Embryonic facial prominence (tissue), 1 donor: ENCODE results near the gene CORO2B.
"Not testable (repeated sequence)": the region's sequence is repeated elsewhere in the genome, so short reads cannot be mapped to it uniquely, and the experiment has no call there.

ENCODE experiments used
- DNase-seq: peaks from one replicate; pipeline ENCODE4 v3.0.0-alpha.2; 2016; ENCODE audit errors: extremely low spot score

CORO2B gene

DNA sequence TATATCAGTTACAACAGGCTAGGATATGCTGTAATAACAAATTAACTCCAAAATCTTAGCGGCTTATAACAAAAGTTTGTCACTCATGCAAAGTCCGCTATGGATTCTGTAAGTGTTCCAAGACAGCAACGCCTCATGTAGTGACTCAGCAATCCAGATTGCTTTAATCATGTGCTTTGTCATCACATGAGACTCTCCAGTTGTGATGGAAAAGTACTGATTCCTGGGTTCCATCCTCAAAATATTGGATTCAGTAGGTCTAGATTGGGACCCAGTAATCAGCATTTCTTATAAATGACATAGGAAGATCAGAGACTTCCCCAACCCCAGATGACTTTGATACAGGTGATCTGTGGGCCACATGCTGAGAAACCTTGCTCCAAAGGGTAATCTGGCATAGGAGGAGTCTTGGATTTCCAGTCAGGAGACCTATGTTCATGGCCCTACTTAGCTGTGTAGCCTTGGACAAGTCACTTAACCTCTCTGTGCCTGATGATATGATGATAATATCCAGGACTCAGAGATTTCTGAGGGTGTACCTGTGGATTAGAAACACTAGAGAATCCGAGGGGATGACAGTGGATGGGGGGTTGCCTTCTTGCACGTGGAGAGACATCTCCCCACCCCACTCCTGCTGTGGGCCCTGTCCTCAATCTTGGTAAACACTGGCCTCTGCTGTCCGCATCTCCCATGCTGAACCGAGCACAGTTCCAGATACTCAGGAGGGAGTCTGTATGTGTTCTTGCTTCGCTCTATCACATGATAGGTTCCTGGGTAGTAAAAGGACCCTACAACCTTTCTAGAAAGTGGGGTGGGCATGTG lies 65.5 kb downstream of the CORO2B start:
- DNase-seq: no peak

DNA sequence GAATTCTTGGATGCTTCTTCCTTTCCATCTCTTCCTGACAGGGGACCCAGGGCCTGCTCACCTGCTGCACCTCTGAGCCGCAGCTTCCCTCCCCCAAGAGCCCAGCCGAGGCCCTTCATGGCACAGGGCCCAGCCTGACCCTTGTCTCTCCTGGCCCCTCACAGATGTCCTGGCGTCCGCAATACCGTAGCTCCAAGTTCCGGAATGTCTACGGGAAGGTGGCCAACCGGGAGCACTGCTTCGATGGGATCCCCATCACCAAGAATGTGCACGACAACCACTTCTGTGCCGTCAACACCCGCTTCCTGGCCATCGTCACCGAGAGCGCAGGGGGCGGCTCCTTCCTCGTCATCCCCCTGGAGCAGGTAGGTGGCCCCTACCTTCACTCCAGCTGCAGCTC lies 66.2 kb downstream of the CORO2B start:
- no peak for DNase-seq

DNA sequence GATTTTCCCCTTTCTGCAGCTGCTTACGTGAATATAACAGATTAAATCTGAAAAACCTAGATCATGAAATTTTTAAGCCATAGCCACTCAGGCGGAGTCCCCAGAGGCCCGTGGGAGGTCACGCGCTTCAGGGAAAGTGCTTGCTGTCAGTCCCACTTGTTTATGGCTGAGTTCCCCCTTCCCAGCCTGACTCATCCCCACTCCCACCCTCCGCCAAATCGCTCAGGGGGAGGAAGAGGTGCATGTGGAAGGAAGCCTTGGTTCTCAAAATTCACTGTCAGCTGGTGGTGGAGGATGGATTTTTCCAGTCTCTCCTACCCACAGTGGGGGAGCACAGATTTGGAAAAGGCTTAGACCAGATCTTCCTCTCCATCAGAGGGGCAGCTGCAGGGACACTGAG lies 67.4 kb downstream of the CORO2B start:
- no peak for DNase-seq

DNA sequence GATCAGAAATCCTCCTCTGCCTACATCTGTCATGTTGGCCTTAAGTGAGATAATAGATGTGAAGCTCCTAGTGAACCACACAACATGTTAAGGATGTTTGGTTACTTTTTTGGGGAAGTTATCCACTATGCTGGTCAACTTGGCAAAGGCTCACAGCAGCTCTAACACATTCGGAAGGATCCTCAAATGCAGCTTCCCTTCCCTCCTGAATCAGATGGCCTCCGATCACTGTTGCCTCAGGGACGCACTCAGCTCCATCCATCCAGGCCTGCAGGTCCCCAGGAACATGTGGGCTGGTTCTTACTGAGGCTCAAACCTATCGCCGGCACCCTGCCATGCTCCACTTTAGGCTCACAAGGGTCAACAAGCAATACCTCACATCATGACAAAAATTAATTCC lies 67.9 kb downstream of the CORO2B start:
- DNase-seq: no peak

DNA sequence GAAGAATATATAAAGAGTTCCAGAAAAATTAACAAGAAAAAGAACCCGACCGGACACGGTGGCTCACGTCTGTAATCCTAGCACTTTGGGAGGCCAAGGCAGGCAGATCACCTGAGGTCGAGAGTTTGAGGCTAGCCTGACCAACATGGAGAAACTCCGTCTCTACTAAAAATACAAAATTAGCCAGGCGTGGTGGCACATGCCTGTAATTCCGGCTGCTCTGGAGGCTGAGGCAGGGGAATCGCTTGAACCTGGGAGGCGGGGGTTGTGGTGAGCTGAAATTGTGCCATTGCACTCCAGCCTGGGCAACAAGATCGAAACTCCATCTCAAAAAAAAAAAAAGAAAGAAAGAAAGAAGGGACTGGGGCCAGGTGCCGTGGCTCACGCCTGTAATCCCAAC lies 68.6 kb downstream of the CORO2B start:
- not testable (repeated sequence) for DNase-seq

DNA sequence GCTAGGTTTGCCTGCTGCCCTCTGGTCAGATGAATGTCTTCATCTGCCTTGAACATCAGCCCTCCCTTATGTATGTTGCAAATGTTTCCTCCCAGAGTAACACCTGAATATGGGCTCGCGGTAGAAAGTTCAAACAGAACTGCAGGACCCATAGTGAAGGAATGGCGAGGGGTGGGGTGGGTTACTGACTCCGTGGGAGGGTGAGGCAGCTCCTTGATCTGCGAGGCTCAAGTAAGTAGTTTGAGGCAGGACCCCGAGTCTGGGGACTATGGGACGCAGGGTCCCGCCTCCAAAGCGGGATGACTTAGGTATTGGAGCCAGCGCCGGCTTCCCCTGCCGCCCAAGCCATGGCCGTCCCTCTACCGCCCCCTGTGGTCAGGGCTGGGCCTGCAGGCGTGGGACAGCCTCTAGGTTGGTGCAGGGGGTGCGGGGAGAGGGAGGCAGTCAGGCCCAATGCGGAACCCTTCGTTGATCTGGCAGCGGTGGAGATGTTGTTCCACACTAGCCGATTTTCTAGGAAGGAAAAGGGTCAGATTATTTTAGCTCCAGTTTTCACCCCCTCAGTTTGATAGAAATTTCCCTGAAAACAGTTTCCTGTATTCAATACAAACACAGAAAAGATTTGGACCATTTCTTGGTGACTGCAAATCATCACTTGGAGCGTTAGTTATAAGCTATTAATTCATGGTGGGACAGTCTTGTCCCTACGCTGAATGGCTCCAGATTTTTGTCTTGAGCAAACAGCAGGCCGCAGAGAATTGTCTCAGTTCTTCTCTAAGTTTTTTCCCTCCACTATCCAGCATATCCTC lies 72.3 kb downstream of the CORO2B start:
- DNase-seq: no peak

DNA sequence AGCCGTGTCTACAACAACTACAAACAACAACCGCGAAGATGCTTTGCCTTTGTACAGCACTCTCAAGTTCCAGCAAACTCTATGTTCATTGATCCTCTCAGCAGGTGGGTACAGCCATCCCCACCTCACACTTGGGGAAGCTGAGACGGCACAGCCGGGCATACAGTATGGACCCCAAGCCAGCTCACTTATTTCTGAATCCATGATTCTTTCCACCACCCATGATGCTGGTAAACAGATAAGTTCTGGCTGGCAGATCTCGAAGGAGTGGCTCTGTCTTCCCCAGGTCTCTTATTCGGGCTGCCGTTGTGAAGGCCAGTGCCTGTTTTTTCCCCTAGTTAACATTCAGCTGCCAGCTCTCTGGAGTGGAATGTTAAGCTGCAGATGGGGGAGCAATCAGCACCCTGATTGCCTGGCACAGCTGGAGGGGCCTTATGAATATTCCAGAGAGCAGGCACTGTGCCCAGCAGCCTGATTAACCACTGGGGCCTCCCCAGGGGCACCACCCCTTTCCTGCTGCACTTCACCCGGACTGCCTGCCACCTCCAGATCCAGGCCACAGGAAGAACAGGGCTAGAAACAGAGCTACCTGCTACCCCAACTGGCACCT lies 73.2 kb downstream of the CORO2B start:
- DNase-seq: no peak

DNA sequence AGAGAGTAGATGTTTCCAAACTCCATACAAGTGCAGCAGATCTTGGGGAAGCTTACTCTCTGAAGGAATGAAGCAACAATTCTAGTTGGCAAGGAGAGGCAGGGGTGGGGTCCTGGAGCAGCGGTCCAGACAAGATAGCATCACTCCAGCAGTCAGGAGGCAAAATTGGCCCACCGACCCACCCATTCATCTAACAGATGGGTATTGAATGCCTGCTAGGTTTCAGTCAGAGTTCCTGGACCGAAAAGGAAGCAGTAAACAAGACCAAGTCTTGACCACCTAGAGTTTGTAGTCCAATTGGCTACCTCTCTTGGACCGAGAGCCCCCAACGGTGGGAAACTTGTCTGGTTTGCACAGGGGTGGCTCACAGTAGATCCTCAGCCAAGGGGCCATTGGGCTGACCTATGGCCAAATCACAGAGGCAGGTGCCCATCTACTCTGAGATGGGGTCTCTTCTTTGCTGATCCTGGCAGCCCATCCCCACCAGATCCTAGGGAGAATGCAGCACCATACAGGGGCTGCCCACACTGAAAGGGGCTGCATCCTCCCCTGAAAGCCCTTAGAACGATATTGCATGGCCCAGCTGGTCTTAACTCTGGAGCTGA lies 74.3 kb downstream of the CORO2B start:
- no peak for DNase-seq

DNA sequence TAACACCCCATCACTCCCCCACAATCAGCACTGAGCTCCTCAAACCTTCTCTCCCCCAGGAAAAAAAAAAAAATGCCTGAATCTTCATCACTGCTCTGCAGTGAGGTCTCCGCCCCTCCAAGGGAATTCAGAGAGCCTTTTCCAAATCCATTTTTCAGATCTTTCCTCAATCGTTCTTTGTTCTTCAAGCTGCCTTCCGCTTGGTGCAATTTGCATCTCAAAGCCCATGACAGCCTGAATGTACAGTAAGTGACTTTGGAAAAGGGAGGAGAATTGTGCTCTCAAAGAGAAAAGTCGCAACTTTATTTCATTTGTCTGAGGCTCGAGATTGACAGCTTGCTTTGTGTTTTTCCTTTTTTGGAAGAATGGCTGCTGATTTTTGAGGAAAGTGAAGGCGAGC lies 75.0 kb downstream of the CORO2B start:
- DNase-seq: no peak

DNA sequence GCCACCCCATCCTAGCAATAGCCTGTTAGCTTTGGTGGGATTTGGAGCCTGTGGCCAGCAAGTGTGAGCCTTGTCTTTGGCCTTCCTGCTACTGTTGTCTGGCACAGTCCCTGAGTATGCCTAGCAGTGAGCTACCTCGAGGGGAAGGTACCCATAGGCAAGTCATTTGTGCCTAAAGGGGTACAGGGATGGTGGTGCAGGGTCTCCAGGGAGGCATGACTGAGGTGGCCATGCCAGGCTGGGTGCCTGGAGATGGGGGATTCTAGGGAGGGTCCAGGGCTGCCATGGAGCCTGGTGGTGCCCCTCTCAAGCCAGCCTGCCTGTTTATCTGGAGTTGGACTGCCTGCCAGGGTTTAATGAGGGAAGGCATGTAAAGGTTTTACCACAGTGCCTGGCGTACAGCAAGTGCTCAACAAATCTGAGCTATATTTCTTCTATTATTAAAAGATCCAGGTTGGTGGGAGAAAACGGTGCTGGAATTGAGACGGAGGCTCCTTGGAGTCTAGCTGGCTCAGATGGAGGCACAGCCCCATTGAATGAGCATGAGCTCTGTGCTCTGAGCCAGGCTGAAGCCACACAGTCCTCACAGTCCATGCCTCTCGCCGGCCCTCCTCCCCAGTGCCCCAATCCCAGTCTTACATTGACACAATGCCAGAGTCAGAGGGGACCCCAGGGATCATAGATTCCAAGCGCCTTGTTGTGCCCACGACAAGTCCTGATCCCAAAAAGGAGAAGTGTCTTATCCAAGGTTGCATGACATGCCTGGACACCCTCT lies 76.2 kb downstream of the CORO2B start:
- no peak for DNase-seq

DNA sequence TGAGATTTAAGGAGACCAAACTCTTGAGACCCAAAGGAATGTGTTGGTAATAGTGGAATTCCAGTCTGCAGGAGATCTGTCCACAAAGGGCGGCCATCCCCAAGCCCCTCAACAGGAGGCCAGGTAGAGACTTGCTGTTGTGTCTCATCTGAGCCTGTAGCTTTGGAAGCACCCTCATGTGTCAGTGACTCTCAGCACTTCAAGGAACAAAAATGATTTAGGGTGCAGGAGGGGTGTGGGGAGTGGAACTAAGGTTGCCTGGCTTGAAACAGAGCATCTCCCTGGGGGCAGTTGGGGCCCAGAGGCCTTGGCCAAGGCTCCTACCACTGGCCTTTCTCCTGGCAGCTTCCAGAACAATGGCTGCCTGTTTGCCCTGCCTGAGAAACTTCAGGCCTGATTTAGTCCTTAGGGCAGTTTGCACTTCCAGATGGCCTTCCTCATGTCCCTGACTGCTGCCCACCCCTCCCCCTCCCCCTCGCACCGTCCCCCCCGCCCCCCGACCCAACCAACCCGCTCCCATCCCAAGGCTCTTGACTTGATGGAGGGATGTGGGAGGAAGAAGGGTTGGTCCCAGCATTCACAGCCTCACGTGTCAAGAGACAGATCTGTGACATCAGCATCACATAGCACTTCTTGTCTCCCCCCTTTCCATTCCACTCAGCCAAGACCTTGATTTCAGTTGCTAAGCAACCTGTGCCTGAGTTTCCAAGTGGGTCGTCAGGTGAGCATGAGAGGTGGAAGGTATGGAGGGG lies 77.1 kb downstream of the CORO2B start:
- DNase-seq: no peak

DNA sequence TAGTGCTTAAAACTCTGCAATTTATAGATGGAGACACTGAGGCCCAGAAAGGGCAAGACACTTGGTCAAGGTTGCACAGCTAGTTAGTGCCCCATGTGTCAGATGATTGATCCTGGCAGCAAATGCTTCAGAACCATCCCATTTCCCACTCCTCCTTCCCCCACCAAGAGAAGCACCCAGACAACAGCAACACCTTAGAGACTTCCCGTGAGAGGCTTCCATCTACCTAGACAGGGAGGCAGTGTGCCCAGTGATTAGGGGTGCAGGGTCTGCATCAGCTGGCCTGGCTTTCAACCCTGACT lies 77.6 kb downstream of the CORO2B start:
- DNase-seq: no peak

DNA sequence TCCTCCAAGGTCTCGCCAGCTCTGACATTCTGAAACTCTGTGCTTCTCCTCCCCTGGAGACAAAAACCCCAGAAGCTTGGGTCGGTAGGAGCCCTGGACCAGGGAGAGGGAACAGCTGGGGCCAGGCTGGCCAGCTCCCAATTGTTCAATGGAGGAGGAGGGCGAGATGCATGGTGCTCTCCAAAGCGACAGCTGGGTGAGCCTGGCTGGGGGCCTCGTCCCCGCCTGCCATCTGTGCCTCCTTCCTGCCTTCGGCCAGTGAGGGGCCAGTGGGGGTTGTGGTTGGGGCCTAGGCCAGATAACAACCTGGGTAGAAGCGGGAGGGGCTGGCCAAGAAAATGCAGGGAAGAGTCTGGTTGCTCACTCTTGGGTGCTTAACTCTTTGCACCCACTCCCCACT lies 79.4 kb downstream of the CORO2B start:
- no peak for DNase-seq

DNA sequence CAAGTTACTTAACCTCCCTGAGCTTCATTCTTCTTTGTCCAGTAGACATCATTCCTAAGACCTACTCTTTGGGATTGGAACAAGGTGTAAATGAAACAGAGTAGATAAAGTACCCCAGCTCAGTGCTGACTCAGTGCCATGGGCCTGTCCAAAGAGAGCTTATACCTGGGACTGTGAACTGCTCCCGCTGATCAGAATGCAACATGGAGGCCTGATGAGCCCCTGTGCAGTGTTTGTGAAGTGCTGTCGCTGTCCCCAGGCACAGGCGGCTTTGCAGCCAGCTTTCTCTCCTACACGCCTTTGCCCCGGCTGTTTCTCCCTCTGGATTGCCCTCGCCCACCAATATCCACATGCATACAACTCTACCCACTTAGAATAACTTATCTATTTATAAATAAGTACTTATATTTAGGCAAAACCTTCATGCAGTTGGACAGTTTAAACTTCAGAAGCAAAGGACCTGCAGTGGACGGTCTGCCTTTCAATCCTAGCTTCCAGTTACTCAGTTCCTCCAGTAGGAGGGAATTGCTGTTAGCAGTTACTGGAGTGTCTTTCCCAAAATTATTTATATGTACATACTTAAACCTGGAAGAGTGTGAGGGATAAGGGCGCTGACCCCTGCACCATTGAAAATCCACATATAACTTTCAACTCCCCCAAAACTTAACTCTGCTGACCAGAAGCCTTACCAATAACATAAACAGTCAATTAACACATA lies 80.0 kb downstream of the CORO2B start:
- no peak for DNase-seq

DNA sequence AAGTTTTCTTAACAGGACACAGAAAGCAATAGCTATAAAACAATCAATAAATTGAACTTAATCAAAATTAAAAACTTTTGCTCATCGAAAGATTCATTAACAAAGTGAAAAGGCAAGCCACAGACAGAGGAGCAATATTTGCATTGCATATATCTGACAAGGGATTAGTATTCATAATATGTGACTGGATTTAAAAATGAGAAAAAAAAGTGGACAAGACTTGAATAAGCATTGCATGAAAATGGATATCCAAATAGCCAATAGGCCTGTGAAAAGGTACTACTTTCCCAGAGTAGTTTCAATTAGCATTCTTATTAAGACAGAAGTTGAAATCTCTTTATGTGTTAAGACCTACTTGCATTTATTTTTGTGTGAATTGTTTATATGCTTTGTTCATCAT lies 84.7 kb downstream of the CORO2B start:
- no peak for DNase-seq

DNA sequence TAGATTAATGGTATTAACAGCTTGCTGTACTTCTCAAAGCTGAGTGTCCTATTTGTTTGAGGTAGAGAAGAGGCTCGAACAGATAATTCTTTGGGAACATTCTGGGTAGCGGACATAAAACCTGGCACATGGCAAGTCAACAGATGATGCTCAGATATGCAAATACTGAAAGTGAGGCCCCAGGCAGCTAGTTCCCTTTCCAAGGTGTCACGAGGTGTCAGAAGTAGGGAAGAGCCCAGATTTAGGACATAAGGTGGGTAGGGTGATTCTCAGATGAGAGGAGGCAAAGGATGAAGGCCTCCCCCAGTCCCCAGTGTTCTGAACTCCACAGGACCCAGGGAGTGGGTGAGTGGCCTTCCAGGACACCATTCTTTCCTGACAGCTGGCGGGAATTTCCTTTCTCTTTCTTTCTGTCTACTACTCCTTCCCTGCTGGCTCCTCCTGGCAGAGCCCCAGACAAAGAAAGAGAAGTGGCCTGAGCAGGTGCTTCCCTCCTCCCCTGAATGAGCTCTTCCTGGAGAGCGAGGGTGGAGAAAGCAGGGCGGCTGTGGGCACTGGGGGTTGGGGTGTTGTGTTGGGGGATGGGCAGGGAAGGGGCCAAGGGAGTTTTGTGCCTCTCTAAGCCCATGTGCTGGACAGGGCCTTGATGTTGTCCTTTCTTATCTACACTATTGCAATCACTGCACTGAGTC lies 87.5 kb downstream of the CORO2B start:
- DNase-seq: no peak

DNA sequence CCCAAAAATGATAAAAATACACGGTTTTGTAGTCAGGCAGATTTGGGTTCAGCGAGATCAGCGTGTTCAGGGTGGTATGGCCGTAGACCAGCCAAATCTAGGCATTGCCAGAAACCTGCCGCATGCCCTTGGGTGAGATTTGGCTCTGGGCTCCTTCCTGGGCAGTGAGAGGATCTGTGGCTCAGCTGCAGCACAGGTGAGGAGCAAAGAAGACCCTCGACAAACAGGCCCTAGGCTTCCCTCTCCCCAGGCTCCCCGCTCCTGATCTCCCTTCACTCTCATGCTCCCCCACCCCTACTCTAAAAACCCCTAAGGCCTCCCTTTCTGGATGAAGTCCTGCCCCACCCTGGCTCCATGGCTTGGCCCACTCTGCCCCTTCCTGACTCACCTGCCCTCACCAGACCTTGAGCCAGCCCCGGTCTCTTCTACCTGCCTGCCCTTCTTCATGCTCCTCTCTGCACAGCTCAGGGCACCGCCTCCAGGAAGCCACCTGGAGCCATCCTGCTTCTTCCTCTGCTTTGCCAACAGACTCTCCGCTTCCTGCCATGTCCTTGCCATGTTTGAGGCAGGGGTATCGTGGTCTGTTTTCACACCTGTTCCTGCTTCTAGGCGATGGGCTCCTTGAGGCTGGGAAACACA lies 88.1 kb downstream of the CORO2B start:
- no peak for DNase-seq

DNA sequence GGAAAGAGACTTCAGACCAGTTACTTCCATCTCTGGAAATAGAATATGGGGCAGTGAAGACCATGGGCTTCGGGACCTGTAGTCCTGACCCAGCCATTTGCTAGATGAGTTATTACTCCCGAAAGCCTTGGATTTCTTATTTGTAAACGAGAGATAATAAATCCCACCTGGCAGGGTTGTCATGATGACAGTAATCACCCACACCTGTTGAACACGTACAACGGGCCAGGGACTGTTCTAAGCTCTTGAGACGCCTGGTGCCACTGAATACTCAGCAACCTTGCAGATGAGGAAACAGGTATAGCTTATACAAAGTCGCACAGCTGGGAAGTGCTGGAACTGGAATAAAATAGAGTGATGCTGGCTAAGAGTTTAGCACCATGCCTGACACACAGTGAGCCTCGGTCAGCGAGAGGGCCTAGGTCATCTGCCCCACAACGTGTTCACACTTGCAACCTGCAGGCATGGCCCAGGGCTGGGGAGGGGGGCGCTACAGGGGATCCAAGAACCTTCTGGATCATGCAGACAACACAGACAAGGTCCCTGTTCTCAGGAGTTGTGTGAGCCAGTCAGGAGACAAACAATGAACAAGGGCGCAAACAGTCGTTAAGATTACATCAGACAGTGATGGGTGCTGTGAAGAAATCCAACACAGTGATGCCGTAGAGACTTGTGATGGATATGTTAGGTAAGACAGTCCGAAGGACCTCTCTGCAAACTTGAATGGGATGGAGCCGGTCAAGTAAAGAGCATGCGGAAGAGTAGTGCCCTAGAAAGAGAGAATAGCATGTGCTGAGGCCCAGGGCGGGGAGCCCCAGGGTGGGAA lies 89.2 kb downstream of the CORO2B start:
- no peak for DNase-seq
